GM20000 (cell line): ENCODE results near the gene YPEL4.

Experiments
- DNase-seq: peaks from one replicate; pipeline ENCODE4 v3.0.0; 2012; ENCODE audit warnings: low spot score
- CTCF ChIP-seq: IDR thresholded peaks from 2 replicates; pipeline ENCODE4 v1.5.1; 2012; ENCODE audit warnings: mild to moderate bottlenecking, control low read depth; ENCODE audit errors: extremely low read depth, missing control alignments

YPEL4 gene

GRCh38 chr11:57644748-57645688, 4.7 kb downstream of the YPEL4 start:
- peak; percentile 85 for DNase-seq
- TF ChIP-seq CTCF = peak; percentile 43

GRCh38 chr11:57643802-57644201, 5.9 kb downstream of the YPEL4 start:
- no peak for TF ChIP-seq CTCF
- DNase-seq = no peak

GRCh38 chr11:57641011-57641807, 8.5 kb downstream of the YPEL4 start:
- TF ChIP-seq CTCF = peak; percentile 29
- DNase-seq = peak; percentile 78

GRCh38 chr11:57640068-57640800, 9.5 kb downstream of the YPEL4 start:
- no peak for DNase-seq
- TF ChIP-seq CTCF = no peak

- no peak for DNase-seq
- no peak for TF ChIP-seq CTCF
Observed at GRCh38 chr11:57639321-57640067, 10.2 kb downstream of the YPEL4 start.

- no peak for TF ChIP-seq CTCF
- DNase-seq = no peak
Observed at GRCh38 chr11:57638811-57639320, 10.8 kb downstream of the YPEL4 start.
